HUES6 (cell line): Measurements from ENCODE around the gene FAR2.
"Not testable (repeated sequence)": the region's sequence is repeated elsewhere in the genome, so short reads cannot be mapped to it uniquely, and the experiment has no call there.

Experiments used
- H3K27ac ChIP-seq: 2 replicates; pipeline ENCODE4 v1.7.0; 2013; ENCODE audit warnings: low read depth, mild to moderate bottlenecking, low read length, inconsistent platforms
- H3K27me3 ChIP-seq: 2 replicates; pipeline ENCODE4 v1.6.1; 2013; ENCODE audit warnings: low read length; ENCODE audit not compliant: control insufficient read depth, insufficient read depth
- H3K36me3 ChIP-seq: 2 replicates; pipeline ENCODE4 v1.6.1; 2013; ENCODE audit warnings: low read length; ENCODE audit not compliant: control insufficient read depth, insufficient read depth
- H3K4me1 ChIP-seq: 2 replicates; pipeline ENCODE4 v1.6.1; 2013; ENCODE audit warnings: low read length; ENCODE audit not compliant: control insufficient read depth, insufficient read depth
- H3K4me3 ChIP-seq: 2 replicates; pipeline ENCODE4 v1.5.1; 2013; ENCODE audit warnings: low read depth, low read length
- H3K9ac ChIP-seq: one replicate; pipeline ENCODE4 v1.6.1; 2013; ENCODE audit warnings: mild to moderate bottlenecking, low read length
- H3K9me3 ChIP-seq: 2 replicates; pipeline ENCODE4 v1.6.1; 2013; ENCODE audit warnings: low read depth, low read length; ENCODE audit not compliant: control insufficient read depth, insufficient read depth

Gene FAR2

DNA sequence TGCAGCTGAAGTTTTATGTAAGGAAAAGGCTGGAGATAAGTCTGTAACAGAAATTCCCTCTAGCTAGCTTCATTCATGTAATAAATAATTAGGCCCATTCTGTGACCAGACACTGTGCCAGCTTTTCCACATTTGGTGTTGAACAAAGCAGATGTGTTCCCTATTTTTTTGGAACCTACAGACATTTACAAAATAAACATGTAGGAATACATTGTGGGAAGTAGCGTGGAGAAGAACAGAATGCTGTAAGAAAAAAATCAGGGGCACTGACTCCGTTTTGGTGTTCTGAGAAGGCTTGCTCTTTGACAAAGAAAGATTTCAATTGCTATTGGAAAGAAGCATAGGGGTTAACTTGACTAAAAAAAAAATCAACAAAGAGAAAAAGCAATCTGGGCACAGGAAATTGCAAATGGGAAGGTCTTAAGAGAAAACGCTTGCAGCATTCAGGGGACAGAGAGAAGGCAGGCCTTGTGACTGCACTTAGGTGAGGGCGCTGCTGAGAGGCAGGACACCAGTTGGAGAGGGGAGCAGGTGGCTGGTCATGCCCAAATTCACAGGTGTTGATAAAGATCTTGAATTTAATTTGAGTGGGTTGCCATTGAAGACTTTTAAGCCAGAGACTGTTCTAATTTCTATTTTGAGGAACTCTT lies 4.0 kb downstream of the FAR2 start:
- H3K4me1 ChIP-seq: peaks cover 26% of the 10 kb centered on the region
- no peaks in the 10 kb centered on the region for H3K36me3 ChIP-seq
- H3K9ac ChIP-seq: no peak overlapping the region
- H3K27ac ChIP-seq: no peak overlapping the region
- H3K4me3 ChIP-seq: no peak overlapping the region
- peaks cover 18% of the 10 kb centered on the region for H3K27me3 ChIP-seq
- H3K9me3 ChIP-seq: no peaks in the 10 kb centered on the region

DNA sequence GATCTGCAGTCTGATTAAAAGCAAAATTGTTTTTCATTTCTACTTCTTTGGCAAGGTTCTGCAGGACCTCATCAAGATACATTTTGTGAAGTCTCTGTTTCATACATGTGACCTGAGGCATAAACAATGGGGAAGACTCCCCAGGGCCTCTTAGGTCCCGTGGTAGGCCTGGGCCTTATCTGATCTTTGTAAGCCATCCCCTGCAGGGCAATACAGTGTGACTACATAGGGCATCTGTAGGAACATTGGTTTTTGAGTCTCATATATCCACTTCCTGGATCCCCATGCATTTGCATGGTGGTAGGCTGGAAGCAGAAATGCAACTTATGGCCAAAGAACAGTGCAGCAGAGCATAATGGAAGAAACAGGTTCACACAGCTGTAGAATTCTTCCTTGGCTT lies 6.0 kb downstream of the FAR2 start:
- Histone ChIP-seq H3K27ac (no peak overlapping the region), H3K9ac (no peak overlapping the region), H3K9me3 (no peaks in the 10 kb centered on the region)

DNA sequence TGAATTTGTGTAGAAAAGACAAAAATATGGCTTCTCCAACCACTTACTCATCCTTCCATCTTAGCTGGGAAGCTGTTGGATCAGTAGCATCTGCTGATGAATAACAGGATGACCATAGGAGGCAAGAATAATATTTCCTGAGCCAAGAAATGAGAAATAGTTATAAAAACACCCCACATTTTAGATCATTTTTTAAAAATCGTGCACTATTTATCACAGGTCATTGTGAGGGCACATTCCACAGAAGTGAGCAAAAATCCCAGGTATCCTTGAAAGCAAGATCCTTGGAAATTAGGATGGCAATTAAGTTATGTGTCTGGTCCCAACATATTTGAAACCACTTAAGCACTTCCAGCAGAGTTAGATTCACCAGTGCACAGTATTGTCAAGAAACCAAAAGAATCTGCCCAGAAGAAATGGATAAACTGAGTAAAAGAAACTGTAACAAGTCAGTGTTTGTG lies 8.4 kb downstream of the FAR2 start:
- Histone ChIP-seq H3K36me3 (no peaks in the 10 kb centered on the region), H3K9ac (no peak overlapping the region), H3K27me3 (no peaks in the 10 kb centered on the region), H3K27ac (no peak overlapping the region), H3K4me3 (no peak overlapping the region), H3K4me1 (peaks cover 13% of the 10 kb centered on the region), H3K9me3 (no peaks in the 10 kb centered on the region)

More for the DNA sequence above, 6.0 kb downstream of the FAR2 start:
- no peak overlapping the region for H3K4me3 ChIP-seq
- peaks cover 4% of the 10 kb centered on the region for H3K27me3 ChIP-seq
- H3K36me3 ChIP-seq: no peaks in the 10 kb centered on the region
- peaks cover 21% of the 10 kb centered on the region for H3K4me1 ChIP-seq

DNA sequence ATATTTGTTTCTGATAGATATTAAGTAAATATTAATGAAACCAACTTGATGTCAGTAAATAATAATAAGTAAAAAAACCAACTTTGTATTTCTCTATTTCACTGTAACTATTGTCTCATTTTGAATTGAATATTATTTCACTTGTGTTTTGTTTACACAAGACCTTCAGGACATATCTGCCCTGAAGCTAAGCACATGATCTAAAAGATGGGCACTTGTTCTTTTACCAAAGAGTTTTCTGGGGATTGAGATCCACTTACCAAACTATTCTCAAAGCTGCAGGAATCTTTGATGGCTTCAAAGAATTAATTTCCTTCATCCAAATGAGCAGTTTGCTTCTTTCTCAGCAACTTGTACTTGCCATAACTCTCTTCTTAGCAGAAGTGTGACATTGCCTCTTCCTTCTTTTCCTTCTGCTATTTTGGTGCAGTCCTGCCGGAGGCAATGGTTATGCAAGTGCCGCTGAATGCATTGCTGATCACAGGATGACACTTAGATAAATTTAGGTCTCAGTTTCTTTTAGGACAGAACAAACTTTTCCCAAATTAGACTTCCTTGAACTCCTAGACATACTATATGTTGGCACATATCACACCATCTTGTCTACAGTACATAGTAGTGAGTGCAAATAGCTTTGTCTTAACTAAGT lies 9.2 kb downstream of the FAR2 start:
- H3K9ac ChIP-seq: no peak overlapping the region
- H3K9me3 ChIP-seq: no peaks in the 10 kb centered on the region
- H3K27me3 ChIP-seq: no peaks in the 10 kb centered on the region
- H3K36me3 ChIP-seq: no peaks in the 10 kb centered on the region
- peaks cover 6% of the 10 kb centered on the region for H3K4me1 ChIP-seq
- no peak overlapping the region for H3K27ac ChIP-seq
- H3K4me3 ChIP-seq: no peak overlapping the region

DNA sequence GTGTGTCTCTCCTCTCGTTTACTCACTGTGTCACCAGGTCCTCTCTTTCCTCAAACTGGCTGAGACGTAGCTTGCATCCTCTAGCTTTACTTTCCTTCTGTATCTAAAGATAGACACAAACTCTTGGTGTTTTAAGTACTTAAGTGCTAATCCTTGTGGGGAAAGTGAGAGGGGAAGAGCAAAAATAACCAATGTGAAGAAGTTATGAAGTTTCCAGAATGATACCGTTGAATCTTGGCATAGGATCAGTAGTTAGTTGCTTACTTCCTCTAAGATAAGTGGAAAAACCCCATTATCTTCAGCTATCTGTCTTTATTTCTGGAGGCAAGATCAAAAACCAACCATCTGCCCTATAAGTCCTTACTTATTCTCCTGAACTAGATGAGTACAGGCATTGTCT lies 10.6 kb downstream of the FAR2 start:
- no peaks in the 10 kb centered on the region; the same call in 1 of the 2 replicates for H3K4me1 ChIP-seq
- H3K27ac ChIP-seq: no peak overlapping the region
- no peak overlapping the region for H3K4me3 ChIP-seq
- no peaks in the 10 kb centered on the region for H3K9me3 ChIP-seq
- H3K9ac ChIP-seq: no peak overlapping the region
- H3K27me3 ChIP-seq: no peaks in the 10 kb centered on the region
- H3K36me3 ChIP-seq: no peaks in the 10 kb centered on the region

DNA sequence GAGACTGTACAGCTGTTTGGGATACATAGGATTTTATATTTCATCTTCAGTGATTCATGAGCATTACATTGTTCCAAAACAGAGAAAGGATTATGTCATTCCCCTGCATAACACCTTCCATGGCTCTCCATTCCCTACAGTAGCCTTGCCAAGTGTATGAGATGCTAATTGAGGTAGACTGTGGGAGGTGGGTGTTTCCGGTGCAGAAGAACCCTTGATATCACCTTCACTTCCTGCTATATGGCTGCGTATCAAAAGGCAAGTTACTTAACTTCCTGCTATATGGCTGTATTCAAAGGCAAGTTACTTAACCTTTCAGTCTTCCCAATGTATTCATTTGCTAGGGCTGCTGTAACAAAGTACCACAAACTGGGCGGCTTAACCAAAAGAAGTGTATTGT lies 11.2 kb downstream of the FAR2 start:
- no peak overlapping the region for H3K9ac ChIP-seq
- H3K27ac ChIP-seq: no peak overlapping the region
- H3K27me3 ChIP-seq: no peaks in the 10 kb centered on the region
- H3K9me3 ChIP-seq: no peaks in the 10 kb centered on the region
- no peaks in the 10 kb centered on the region for H3K36me3 ChIP-seq
- H3K4me1 ChIP-seq: no peaks in the 10 kb centered on the region
- no peak overlapping the region for H3K4me3 ChIP-seq

DNA sequence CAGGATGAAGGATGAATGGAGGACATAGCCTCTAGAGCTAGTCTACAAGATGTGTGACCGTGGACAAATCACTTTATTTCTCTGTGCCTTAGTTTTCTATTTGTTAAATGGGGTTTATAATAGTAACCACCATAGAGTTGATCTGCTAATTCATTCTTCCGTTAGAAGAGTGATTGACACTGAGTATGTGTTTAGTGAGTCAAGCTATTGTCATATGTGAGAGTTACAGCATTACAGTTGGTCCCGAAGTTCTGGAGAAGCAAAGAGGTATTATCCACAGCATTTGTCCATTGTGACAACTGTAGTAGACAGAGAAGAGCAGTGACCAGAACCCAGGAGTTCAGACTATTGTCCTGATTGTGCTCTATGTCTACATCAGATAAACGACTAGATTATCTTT lies 14.1 kb downstream of the FAR2 start:
- Histone ChIP-seq H3K36me3 (no peaks in the 10 kb centered on the region), H3K9me3 (no peaks in the 10 kb centered on the region), H3K9ac (no peak overlapping the region), H3K4me3 (no peak overlapping the region), H3K4me1 (no peaks in the 10 kb centered on the region), H3K27ac (no peak overlapping the region), H3K27me3 (no peaks in the 10 kb centered on the region)

DNA sequence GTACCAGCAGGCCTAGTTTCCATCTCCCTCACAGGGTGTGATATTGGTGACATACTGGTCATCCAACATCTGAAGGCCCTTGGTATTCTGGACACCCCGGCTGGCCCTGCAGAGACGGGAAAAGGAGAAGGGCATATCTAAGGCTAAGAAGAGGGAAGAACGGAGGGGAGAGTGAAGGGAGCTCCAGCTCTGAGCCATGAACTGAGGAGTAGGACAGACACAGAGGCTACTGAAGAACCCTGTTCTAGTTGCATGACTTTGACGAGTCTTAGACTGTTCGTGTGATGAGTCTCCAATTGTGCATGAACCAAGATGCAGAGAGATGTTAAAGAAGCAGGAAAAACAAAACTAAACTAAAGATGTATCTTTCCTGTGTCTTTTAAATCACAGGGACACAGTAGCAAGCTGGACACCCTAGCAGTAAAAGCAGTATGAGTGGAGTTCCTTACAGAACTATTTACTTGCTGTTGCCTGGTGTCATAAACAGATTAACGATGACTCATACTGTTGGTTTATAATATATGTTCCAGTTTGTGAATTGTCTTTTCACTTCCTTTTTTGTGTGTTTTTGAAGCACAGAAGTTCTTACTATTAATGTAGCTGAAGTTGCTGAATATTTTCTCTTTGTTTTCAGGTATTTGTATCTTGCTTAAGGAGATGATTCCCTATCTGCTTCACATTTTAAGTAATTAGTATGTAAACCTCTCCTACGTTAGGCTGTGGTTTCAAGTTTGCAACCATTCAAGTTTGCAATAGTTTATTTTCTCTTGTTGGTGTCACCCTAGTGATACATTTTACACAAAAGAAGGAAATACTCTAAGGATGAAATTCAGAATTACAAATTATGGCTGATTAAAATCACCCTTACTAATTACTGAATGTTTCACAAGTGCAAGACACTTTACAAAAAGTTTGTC lies 15.7 kb downstream of the FAR2 start:
- no peaks in the 10 kb centered on the region for H3K27me3 ChIP-seq
- no peak overlapping the region for H3K9ac ChIP-seq
- no peaks in the 10 kb centered on the region for H3K9me3 ChIP-seq
- H3K4me3 ChIP-seq: no peak overlapping the region
- H3K4me1 ChIP-seq: no peaks in the 10 kb centered on the region
- no peak overlapping the region for H3K27ac ChIP-seq
- no peaks in the 10 kb centered on the region for H3K36me3 ChIP-seq

DNA sequence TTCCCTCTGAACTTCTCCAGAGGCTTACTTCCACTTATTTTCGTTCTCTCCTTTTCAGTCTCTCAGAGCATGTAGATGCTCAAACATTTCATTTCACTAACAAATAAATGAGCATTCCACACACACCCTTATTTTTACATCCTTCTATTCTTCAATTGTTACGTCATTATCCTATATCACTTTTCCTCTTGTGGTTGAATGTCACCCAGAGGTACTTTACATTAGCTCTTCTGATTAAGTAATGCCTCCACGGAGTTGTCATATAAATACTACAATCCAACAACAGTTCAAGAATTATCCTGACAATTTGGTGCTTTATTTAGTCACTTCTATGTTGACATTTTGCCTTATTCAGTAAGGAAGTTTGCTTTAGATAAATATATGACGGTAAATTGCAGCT lies 18.4 kb downstream of the FAR2 start:
- Histone ChIP-seq H3K9ac (no peak overlapping the region), H3K4me1 (no peaks in the 10 kb centered on the region), H3K9me3 (peaks cover 17% of the 10 kb centered on the region), H3K27ac (no peak overlapping the region), H3K27me3 (no peaks in the 10 kb centered on the region), H3K4me3 (no peak overlapping the region), H3K36me3 (peaks cover 7% of the 10 kb centered on the region)

DNA sequence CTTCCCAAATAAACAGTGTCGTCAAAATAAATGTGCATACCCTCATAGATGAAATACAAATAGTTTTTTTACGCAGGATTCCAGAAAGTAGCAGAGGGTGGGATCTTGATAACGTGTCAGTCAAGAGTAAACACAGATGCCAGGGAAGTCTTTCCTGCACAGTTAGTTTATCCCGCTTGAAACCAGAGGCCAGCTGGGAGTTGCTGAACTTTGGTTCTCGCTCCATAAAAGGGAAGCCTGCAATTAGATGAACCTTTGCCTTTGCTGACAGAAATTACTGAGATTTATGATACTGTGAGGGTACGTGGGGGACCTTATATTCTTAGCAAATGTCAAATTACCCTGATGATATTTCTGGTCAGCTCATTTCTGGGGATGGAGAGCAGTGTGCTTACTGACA lies 18.9 kb downstream of the FAR2 start:
- no peak overlapping the region for H3K27ac ChIP-seq
- no peaks in the 10 kb centered on the region for H3K27me3 ChIP-seq
- H3K4me1 ChIP-seq: no peaks in the 10 kb centered on the region
- peaks cover 7% of the 10 kb centered on the region for H3K36me3 ChIP-seq
- H3K4me3 ChIP-seq: no peak overlapping the region
- peaks cover 18% of the 10 kb centered on the region for H3K9me3 ChIP-seq
- no peak overlapping the region for H3K9ac ChIP-seq

DNA sequence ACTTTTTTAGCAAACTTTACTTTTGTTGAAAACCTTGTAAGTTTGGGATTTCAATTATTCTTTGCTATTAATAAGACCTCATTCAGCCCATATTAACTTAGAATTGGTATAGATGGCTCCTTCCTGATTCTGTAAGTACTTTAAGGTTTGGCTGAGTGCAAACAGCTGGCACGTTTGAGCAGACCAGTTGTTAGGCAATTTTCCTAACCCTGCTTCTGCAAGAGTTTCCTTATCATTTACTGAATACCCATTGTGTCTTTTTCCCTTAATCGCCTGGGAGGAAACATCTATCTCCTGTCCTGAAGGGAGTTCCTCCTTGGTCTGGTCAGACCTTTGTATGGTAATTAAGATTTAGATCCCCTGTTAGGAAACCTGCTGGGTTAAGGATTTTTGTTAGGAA lies 20.9 kb downstream of the FAR2 start:
- not testable (repeated sequence) for H3K27me3 ChIP-seq, H3K27ac ChIP-seq, H3K4me3 ChIP-seq, H3K36me3 ChIP-seq, H3K4me1 ChIP-seq, H3K9ac ChIP-seq
- H3K9me3 ChIP-seq: peaks cover 22% of the 10 kb centered on the region
